GM18951 (cell line): ENCODE data around the gene OTOG.

Source experiments
- POLR2A ChIP-seq: IDR thresholded peaks from 4 replicates; pipeline ENCODE4 v1.6.1; 2011; ENCODE audit warnings: mild to moderate bottlenecking; ENCODE audit not compliant: insufficient read length, insufficient read depth; ENCODE audit errors: extremely low read depth
- in situ Hi-C: fragments of 300-500 bp; cut with MboI; formaldehyde crosslinking; loops from one replicate; pipeline ENCODE4 v1.12.0; 2022; ENCODE audit warnings: low sequenced_read_pairs, mixed read lengths, inconsistent platforms; ENCODE audit not compliant: unreplicated experiment

The OTOG gene, protein sequence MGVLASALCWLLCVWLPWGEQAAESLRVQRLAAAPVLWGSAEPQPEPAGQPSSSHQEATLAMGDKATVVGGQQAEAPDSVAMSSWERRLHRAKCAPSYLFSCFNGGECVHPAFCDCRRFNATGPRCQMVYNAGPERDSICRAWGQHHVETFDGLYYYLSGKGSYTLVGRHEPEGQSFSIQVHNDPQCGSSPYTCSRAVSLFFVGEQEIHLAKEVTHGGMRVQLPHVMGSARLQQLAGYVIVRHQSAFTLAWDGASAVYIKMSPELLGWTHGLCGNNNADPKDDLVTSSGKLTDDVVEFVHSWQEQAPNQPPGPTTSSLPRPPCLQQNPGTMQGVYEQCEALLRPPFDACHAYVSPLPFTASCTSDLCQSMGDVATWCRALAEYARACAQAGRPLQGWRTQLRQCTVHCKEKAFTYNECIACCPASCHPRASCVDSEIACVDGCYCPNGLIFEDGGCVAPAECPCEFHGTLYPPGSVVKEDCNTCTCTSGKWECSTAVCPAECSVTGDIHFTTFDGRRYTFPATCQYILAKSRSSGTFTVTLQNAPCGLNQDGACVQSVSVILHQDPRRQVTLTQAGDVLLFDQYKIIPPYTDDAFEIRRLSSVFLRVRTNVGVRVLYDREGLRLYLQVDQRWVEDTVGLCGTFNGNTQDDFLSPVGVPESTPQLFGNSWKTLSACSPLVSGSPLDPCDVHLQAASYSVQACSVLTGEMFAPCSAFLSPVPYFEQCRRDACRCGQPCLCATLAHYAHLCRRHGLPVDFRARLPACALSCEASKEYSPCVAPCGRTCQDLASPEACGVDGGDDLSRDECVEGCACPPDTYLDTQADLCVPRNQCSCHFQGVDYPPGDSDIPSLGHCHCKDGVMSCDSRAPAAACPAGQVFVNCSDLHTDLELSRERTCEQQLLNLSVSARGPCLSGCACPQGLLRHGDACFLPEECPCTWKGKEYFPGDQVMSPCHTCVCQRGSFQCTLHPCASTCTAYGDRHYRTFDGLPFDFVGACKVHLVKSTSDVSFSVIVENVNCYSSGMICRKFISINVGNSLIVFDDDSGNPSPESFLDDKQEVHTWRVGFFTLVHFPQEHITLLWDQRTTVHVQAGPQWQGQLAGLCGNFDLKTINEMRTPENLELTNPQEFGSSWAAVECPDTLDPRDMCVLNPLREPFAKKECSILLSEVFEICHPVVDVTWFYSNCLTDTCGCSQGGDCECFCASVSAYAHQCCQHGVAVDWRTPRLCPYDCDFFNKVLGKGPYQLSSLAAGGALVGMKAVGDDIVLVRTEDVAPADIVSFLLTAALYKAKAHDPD (N-terminal part only)

DNA sequence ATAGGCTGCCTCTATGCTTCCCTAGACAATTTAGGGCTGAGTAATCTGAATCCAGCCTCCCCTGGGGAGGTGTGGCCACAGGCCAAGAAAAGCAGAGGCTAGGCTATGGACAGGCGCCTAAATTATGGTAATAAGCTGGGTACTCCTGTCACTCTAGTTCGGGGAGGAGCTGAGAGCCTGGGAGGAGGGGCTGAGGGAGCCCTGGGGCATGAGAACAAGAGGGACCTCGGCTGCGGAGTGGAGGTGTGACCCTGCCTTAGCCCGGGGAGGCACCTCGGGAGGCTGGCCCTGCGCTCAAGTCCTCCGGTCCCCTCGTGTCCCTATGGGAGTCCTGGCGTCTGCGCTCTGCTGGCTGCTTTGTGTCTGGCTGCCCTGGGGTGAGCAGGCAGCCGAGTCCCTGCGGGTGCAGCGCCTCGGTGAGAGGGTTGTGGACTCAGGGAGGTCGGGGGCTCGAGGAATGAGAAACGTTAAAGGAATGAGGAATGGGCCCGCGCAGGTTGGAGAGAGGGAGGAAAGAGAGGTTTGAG, at the start of gene OTOG:
OTOG (plus strand) TSS at position 209 of the 527 bp plus-strand sequence; CDS start at position 323, 114 bp downstream.
- in situ Hi-C loops = no loop called here
- TF ChIP-seq POLR2A = no peak

DNA sequence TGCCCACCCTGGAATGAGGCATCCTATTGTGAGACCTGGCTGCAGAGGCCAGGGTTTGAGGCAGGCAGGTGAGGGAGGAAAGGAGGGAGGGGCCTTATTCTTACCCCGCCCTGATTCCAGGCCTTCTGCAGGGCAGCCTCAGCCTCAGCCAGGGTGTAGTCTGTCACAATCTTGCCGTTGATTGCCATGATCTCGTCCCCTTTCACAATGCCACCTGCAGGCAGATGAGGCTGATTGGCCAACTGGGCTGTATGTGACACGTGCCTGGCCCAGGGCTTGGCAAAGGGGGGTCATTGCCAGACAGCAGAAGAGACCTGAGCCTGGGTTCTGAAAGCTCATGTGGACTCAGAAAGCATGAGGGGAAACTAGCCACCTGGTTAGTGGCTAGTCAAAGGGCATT, 49.0 kb upstream of the OTOG start:
- in situ Hi-C loops = loop anchor here (10.0 kb wide), 1 partner anchor 113 kb away; the partner anchor contains the start of gene KCNJ11
- TF ChIP-seq POLR2A = no peak

DNA sequence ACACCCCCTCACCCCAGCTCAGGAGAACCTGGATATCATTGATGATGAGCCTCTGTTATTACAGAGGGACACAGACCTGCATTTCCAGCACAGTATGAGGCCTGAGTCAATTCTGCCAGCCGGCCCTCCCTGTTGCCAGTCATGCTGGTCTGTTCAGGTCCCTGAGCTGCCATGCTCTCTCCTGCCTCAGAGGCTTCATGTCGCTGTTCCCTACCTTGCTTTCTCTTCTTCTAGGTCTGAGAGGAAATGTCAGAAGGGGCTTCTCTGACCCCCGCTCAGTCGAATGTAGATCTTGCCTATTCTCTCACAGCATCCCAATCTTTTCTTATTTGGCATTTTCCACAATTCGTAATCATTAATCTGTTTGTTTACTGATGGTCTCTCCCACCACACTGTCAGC, 48.6 kb upstream of the OTOG start:
- in situ Hi-C loops = loop anchor here (10.0 kb wide), 1 partner anchor 114 kb away; the partner anchor contains the start of gene KCNJ11
- TF ChIP-seq POLR2A = no peak

DNA sequence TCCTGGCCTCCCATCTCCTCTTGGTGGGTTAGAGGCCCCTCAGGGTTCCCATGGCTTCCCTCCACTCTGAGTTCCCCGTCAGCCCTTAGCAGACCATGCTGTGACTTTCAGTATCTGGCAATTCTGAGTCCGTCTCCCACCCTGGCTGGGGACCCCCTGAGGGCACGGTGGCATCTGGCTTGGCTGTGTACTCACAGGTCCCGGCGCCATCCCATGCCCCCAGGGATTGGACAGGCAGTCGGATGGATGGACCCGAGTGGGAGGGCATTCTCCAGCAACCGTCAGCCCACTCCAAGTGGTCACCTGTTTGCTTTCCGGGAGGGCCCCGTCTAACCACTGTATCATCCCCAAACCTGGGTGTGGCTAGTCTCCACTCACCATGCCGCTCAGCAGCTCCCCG, 46.4 kb upstream of the OTOG start:
- in situ Hi-C loops = loop anchor here (25.0 kb wide), 1 partner anchor 263 kb away; no protein-coding TSS in a partner anchor
- no peak for TF ChIP-seq POLR2A

DNA sequence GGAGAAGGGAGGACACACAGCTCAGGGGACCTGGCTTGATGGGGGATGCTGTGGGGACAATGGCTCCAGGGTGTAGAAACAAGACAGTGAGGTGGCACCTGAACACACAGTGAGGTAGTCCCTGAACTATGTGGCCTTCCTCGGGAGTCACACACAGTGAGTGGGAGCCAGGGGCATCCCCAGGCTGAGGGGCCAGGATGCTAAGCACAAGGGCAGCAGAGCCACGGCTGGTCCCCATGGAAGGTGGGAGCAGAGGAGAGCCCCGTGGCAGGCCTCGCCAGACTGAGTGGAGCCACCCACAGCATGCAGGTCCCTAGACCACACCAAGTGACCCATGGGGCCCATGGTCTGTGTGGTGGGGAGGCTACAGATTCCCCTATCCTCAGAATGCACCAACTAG, 44.4 kb upstream of the OTOG start:
- no peak for TF ChIP-seq POLR2A
- in situ Hi-C loops = loop anchor here (25.0 kb wide), 1 partner anchor 265 kb away; no protein-coding TSS in a partner anchor

DNA sequence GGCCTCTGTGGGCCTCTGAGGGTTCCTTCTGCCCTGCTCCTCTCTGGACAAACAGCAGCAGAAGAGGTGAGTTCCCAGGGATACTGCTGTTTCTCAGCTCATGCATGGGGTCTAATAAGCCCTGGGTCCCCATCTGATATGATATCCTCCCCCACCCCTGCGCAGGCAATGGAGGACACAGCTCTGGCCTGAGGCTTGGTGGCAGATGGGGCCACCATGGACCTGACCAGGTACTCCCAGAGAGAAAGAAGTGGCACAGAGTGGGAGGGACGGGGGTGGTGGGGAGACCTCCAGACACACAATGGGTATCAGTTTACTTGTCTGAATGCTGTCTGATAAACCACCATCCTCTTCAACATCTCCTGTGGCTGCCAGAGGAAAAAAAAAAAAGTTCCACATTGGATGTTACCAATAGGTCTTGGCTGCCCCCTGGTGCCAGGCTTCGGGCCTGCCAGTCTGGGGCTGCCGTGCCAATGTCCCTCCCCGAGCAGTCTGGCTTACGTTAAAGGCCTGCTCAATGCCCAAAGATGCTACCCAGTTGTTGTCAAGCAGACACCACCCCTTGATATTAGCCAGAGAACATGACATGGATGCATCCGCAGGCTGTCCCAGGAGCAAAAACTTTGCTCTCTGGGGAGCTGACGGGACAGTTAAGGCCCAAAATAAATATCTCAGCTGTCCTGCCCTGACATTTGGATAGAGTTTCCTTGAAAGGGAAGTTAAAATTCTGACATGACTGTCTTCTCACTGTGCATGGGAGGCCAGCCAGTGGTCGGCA, 42.5 kb upstream of the OTOG start:
- in situ Hi-C loops = loop anchor here (25.0 kb wide), 1 partner anchor 267 kb away; no protein-coding TSS in a partner anchor
- TF ChIP-seq POLR2A = no peak

DNA sequence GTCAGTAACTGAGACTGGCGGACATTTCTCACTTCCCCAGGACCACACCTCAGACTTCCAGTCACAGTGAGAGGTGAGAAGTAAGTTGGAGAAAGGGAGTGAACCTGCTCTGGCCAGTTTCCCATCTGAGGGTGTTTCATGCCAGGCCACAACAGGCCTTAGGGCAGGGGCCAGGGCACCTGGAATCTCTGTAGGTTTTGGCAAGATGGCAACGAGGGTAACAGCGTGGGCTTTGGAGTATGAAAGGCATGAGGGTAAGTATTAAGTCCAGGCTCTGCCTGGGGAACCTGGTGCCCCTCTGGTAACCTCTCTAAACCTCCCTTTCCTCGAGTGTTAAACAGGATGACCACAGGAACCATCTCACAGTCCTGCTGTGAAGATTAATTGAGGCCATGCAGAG, 41.9 kb upstream of the OTOG start:
- TF ChIP-seq POLR2A = no peak
- in situ Hi-C loops = loop anchor here (25.0 kb wide), 1 partner anchor 268 kb away; no protein-coding TSS in a partner anchor

DNA sequence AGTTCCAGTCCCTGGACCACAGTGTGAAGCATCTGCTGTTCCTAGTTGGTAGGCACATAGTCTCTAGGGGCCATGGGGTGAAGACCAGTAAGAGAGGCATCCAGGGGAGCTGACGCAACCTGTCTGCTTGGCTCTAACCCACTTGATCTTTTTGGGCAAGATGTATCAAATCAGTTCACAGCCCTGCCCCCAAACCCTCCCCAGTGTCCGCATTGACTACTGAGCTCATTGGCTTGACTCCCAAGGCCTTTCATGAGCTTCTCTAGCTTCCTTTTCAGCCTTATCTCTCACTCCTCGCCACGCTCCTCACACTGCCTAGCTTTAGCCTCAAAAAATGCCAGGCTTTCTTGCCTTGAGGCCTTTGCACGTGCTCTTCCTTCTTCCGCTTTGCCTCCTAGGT, 40.7 kb upstream of the OTOG start:
- TF ChIP-seq POLR2A = no peak
- in situ Hi-C loops = loop anchor here (25.0 kb wide), 1 partner anchor 269 kb away; no protein-coding TSS in a partner anchor

DNA sequence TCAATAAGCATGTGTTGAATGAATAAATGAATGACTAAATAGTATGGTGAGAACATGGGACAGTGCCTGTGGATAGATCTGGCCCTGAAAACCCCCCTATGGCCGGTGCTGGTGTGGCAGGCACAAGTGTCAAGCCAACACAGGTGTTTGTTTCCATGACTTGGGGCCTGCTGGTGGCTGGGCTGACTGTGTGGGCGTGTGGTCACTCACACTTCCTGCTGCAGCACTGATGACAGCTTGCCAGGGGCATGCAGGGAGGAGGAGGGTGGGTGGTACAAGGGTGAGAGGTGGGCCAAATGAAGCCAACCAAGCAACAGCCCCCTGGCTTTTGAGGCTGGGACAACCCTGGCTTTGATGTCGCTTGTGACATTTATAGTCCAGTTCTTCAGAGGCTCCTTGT, 40.1 kb upstream of the OTOG start:
- in situ Hi-C loops = loop anchor here (25.0 kb wide), 1 partner anchor 270 kb away; no protein-coding TSS in a partner anchor
- no peak for TF ChIP-seq POLR2A

DNA sequence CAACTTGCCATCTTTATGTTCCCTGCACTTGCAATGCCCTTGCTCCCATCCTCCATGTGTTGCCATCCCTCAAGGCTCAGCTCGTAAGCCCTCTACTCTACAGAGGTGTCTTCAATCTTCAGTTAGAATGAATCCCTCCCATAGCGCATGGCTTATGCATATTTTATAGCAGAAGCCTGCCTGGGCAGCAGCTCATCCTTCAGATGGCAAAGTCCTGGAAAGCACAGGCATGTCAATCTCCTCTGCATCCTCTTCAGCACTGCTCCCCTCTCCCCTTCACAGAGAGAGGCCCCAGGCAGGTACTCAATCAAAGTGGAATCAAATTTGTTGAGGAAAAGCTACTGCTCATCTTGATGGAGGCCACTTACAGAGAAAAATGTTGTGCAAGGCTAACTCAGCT, 39.3 kb upstream of the OTOG start:
- in situ Hi-C loops = loop anchor here (25.0 kb wide), 1 partner anchor 270 kb away; no protein-coding TSS in a partner anchor

DNA sequence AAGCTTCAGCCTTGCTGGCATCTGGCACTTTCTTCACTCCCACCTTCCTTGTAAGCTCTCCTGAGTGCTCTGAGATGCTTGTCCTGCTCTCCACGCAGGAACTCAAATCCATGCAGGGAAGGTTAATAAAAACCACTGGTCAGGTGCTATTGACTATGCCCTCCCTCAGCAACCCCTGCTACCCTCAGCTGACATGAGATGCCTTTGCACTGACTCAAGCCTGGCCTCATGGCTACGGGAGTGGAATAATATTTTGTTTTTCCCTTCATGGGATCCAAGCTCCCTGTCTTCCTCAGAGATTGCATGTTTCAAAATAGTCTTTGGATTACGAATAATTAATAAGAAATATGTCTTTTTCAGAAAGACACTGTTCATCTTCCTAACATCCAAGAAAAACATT, 38.8 kb upstream of the OTOG start:
- no peak for TF ChIP-seq POLR2A
- in situ Hi-C loops = loop anchor here (25.0 kb wide), 1 partner anchor 271 kb away; no protein-coding TSS in a partner anchor

More for the DNA sequence above, 39.3 kb upstream of the OTOG start:
- TF ChIP-seq POLR2A = no peak
